NCI-H1092 treated with DMSO at 0.1 percent for 48 hours (cell line): ENCODE measurements around the gene SOX8.

ENCODE experiments used
- DNase-seq: peaks from one replicate; lab custom pipeline; 2025; lab: John Stamatoyannopoulos, UW

The SOX8 gene

GRCh38 chr16:1026784-1027500, 45.4 kb downstream of the SOX8 start:
- DNase-seq, result no peak

DNA sequence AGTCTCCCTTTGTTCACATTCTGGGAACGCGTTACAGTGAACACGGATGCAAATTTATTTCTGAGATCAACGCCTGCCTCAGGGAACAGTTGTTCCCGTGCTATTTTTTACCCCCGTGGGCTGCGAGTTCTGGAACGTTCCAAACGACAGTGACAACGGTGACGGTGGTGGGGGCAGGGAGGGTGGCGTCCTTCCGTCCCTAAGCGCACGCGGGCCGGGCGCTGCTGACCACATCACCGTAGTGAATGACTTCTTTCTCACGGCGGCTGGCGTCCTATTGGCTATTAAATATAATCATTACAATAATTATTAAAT, 45.9 kb downstream of the SOX8 start:
- DNase-seq, result no peak

GRCh38 chr16:1028056-1028455, 46.5 kb downstream of the SOX8 start:
- no peak for DNase-seq

DNA sequence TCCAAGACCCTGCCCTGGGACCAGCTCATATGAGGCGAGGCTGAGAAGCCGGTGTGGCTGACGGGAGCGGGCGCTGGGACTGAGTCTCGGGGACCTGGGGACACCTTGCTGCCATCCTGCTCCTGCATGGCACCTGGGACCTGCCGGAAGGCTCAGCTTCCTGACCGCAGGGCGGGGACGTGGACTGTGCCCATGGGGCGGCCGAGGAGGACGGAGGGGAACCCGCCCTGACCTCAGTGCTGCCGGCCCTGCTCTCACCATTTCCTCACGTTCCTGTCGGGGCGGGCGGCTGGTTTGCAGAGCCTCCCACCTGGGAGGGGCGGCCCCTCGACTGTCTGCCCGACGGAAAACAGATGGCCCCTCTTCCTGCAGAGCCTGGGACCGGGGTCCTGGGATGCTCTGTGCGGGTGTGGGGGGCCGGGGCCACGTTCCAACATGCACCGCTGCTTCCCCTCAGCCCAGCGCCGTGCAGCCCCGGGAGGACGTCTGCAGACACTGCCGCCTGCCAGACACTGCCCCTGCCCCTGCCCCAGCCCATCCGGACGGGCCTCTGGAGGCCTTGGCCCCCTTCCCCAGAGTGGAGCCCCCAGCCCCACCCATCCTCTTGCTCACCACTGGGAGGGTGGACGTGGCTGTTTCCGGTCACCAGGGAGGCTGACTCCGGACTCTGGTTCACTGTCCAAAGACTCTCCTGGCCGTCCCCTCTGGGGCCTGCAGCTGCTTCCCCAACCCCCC, 47.1 kb downstream of the SOX8 start:
- DNase-seq, result no peak

GRCh38 chr16:1029259-1029545, 47.6 kb downstream of the SOX8 start:
- DNase-seq, result no peak

- DNase-seq, result no peak
Measured at GRCh38 chr16:1030473-1030901, 48.9 kb downstream of the SOX8 start.

DNA sequence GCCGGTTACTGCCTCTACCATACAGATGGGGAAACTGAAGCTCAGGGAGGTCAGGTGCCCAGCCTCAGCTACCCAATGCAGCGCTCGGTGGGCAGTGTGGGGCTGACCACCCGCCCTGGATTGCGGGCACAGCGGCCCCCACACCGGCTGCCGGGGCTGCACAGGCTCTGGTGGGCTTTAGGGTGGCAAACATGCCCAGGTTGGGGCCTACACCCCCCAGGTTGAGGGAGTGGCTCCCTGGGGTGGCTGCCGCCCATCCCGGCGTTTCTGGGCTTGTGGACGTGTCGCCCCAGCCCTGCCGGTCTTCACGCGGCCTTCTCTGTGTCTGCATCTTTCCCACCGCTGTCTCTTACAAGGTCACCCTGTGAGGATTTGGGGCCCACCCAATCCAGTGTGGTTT, 50.1 kb downstream of the SOX8 start:
- DNase-seq, result no peak

DNA sequence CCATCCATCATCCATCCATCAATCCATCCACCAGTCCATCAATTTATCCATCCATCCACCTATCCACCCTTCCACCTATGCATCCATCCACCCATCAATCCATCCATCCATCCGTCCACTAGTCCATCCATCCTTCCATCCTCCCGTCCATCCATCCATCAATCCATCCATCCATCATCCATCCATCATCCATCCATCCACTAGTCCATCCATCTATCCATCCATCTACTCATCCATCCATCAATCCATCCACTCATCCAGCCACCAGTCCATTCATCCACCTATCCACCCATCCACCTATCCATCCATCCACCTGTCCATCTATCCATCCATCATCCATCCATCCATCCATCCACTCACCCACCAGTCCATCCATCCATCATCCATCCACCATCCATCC, 51.0 kb downstream of the SOX8 start:
- no peak for DNase-seq

DNA sequence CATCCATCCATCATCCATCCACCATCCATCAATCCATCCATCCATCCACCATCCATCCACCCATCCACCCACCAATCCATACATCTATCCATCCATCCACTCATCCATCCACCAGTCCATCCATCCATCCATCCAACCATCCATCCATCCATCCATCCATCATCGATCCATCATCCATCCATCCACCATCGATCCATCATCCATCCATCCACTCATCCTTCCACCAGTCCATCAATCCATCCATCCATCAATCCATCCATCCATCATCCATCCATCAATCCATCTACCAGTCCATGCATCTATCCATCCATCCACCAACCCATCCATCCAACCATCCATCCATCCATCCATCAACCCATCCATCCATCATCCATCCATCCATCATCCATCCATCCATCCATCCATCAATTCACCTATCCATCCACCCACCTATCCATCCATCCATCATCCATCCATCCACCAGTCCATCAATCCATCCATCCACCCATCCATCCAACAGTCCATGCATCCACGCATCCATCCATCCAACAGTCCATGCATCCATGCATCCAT, 51.6 kb downstream of the SOX8 start:
- no peak for DNase-seq

- DNase-seq, result no peak
Measured at GRCh38 chr16:1034230-1035065, 52.9 kb downstream of the SOX8 start.

DNA sequence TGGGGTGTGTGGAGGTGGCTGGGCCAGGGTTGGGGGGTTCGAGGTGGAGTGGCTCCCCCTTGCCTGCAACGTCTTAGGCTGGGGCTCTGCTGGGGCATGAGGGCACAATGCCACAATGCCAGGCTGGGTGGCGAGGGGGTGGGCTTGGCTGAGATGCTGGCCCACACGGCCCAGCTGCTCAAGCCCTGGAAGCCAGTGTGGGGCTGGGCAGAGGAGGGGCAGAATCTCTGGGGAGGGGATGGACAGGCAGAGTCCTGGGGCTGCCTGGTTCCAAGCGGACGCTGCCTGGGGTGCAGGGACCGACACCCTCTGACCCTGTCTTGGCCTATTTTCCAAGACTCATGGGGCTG, 53.5 kb downstream of the SOX8 start:
- no peak for DNase-seq

DNA sequence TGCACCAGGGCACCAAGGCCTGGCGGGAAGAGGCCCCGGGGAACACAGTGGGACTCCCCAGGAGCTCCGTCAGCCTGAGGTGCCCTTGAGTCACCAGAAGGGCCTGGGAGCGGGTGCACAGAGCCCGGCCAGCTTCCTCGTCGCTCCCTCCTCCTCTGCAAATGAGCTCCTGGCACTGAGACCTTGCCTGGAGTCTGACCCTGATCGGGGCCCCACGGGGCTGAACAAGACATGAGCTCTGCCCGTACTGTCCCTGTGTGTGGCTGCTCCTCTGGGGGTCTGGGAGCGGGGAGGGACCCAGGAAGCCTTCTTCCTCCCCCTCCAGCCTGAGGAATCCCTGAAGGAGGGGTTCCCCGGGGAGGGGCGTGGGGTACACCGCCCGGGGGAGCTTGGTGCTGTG, 54.6 kb downstream of the SOX8 start:
- no peak for DNase-seq
